Erythroblast (primary cell): ENCODE data around the gene KAT6B.

ENCODE experiments used
- GATA1 ChIP-seq: IDR thresholded peaks from 2 replicates; pipeline ENCODE4 v1.6.1; 2011; ENCODE audit warnings: low read depth, mild to moderate bottlenecking, control low read depth, low read length, moderate library complexity
- POLR2A ChIP-seq: IDR thresholded peaks from 2 replicates; pipeline ENCODE4 v1.6.1; 2011; ENCODE audit warnings: mild to moderate bottlenecking, low read length

DNA sequence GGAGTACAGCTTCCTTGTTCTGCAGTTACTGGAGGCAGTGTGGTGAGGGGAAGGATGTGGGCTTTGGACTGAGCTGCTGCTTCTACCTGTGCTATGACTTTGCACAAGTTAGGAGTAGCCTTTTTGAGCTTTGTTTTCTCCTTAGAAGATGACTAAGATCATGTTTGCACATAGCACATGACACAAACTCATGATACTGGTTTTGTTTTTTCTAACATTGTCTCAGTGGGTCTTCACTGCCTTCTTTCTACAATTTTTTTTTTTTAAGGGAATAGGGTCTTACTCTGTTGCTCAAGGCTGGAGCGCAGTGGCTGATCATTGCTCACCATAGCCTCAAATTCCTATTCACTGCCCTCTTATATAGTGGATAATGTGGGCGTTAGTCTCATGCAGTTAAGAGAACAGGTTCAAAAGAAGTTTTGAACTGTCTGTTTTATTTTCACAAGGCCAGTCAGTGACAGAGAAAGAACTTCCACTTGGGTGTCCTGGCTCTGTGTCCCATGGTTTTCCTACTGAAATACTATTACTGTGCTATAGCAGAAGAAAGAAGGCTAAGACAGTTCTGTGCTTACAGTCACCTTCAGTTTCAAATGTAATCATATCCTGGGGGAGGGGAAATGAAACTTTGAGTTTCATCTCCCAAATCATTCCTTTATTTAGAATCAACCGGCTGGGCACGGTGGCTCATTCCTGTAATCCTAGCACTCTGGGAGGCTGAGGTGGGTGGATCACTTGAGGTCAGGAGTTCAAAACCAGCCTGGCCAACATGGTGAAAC is 72.0 kb downstream of the KAT6B start:
- TF ChIP-seq POLR2A (no peak), GATA1 (no peak)
